ENCODE measurements around the gene CCNL1.
"Not testable (repeated sequence)": the region's sequence is repeated elsewhere in the genome, so short reads cannot be mapped to it uniquely, and the experiment has no call there.

CCNL1 gene

DNA sequence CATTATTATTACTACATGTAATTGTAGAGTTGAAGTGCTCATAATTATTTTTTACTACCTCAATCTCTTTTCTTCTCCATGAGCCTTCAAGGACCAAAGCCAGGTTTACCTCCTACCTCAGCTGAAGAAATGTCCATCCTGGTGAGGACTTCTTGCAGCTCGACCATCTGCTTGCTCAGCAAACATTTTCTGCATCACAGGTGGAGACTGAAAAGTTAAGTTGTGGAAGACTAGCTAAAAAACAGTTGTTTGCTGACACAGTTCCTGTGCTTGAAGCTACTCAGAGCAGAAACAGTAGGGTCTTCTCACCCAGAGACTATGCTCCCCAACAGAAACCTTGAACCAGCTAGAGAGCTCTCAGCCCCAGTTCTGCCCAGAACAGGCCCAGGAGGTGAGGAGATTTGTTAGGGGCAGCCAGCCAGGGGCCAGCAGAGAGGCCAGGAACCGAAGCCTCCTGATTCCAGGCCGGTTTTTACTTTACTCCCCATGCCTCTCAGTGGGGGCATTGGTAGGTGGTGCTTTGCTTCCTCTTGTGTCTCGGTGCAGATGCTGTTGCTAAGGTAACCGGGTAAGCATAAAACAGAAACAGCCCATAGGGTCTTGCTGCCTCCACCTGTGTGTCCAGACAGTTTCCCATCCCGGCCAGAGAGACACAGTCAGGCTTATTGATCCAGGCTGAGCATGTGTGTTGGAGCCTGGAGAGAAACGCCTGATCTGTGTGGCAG, 54.9 kb downstream of the CCNL1 start:
- CTCF ChIA-PET, result no interaction called here
- POLR2A ChIA-PET, result interaction anchor here (1.8 kb wide), 1 partner anchor 16 kb away, joined by 9 read pairs; no protein-coding TSS in a partner anchor
- DNase-seq (ENCODE audit: extremely low spot score), result peak; percentile 24
- no peak for TF ChIP-seq LEF1 (IDR thresholded peaks at IDR 0.05; ENCODE audit: borderline replicate concordance)
- TF ChIP-seq ZNF384 (IDR thresholded peaks at IDR 0.05), result no peak
- no peak for TF ChIP-seq FOXA1 (IDR thresholded peaks at IDR 0.05)
- TF ChIP-seq L3MBTL2 (conservative IDR thresholded peaks at IDR 0.05), result no peak
- no peak for TF ChIP-seq CTBP1 (IDR thresholded peaks at IDR 0.05; ENCODE audit: borderline replicate concordance)
- no peak for TF ChIP-seq ELF4 (IDR thresholded peaks at IDR 0.05)
- TF ChIP-seq SP1 (IDR thresholded peaks at IDR 0.05), result no peak
- no peak for TF ChIP-seq BHLHE40 (IDR thresholded peaks at IDR 0.05; ENCODE audit: borderline replicate concordance)
- no peak for TF ChIP-seq PKNOX1 (IDR thresholded peaks at IDR 0.05)
- no peak for TF ChIP-seq TARDBP (IDR thresholded peaks at IDR 0.05)
- TF ChIP-seq SUZ12 (IDR thresholded peaks at IDR 0.05), result no peak
- no peak for TF ChIP-seq HDGF (IDR thresholded peaks at IDR 0.05; ENCODE audit: borderline replicate concordance)
- no peak for TF ChIP-seq FOXK2 (IDR thresholded peaks at IDR 0.05)
- TF ChIP-seq FOXM1 (IDR thresholded peaks at IDR 0.05; ENCODE audit: borderline replicate concordance), result no peak
- TF ChIP-seq NFRKB (IDR thresholded peaks at IDR 0.05), result no peak
- no peak for TF ChIP-seq ARNT (IDR thresholded peaks at IDR 0.05)

GRCh38 chr3:157104521-157104920, 55.4 kb downstream of the CCNL1 start:
- ChIA-PET CTCF (no interaction called here), POLR2A (interaction anchor here (1.8 to 2.0 kb wide), 2 partner anchors 15 to 16 kb away, joined by 9 to 11 read pairs; no protein-coding TSS in a partner anchor)
- no peak for DNase-seq (ENCODE audit: extremely low spot score)
- TF ChIP-seq BHLHE40 (IDR thresholded peaks at IDR 0.05; ENCODE audit: borderline replicate concordance) (no peak), L3MBTL2 (conservative IDR thresholded peaks at IDR 0.05) (no peak)

DNA sequence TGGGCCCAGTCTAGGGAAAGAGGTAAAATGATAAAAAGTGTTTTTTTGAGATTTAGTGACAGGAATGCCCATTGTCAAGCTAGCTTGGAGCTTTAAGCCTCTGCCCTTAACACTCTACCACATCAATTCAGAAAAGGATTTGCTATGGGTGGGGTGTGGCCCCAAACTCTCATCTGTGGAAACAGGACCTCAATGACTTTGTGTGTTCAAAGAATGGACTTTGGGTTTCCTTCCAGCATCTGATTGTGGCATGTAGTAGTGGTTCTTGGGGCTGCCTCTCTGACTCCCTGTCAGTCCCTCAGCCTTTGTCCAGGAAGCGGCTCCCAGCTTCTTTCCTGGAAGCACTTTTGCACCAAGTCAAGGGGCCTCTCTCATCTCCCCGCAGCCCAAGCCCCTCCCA, 56.1 kb downstream of the CCNL1 start:
- ChIA-PET CTCF (no interaction called here), POLR2A (interaction anchor here (2.0 kb wide), 1 partner anchor 15 kb away, joined by 11 read pairs; no protein-coding TSS in a partner anchor)
- no peak for DNase-seq (ENCODE audit: extremely low spot score)
- TF ChIP-seq ELF4 (IDR thresholded peaks at IDR 0.05) (no peak), BHLHE40 (IDR thresholded peaks at IDR 0.05; ENCODE audit: borderline replicate concordance) (no peak), FOXA1 (IDR thresholded peaks at IDR 0.05) (no peak), ZNF384 (IDR thresholded peaks at IDR 0.05) (no peak), L3MBTL2 (conservative IDR thresholded peaks at IDR 0.05) (no peak), SP1 (IDR thresholded peaks at IDR 0.05) (no peak), TARDBP (IDR thresholded peaks at IDR 0.05) (no peak), FOXM1 (IDR thresholded peaks at IDR 0.05; ENCODE audit: borderline replicate concordance) (no peak), LEF1 (IDR thresholded peaks at IDR 0.05; ENCODE audit: borderline replicate concordance) (no peak), FOXK2 (IDR thresholded peaks at IDR 0.05) (no peak), ARNT (IDR thresholded peaks at IDR 0.05) (no peak)

DNA sequence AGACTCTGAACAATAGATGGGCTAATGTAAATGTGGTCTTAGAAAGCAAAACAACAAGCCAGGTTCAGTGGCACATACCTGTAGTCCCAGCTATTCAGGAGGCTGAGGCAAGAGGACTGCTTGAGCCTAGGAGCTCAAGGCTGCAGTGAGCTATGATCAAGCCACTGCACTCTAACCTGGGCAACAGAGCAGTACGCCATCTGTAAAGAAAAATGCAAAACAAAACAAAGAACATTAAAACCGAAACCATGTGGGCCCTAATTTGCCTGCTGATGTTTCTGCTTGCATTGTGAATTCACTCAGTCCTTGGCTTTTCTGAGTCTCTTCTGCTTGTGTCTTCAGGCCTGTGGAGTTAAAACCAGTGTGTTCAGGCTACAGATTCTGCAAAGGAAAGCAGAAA, 56.7 kb downstream of the CCNL1 start:
- CTCF ChIA-PET, result no interaction called here
- TF ChIP-seq ZNF384 (IDR thresholded peaks at IDR 0.05) (no peak), BHLHE40 (IDR thresholded peaks at IDR 0.05; ENCODE audit: borderline replicate concordance) (no peak), FOXA1 (IDR thresholded peaks at IDR 0.05) (no peak), FOXK2 (IDR thresholded peaks at IDR 0.05) (no peak), L3MBTL2 (conservative IDR thresholded peaks at IDR 0.05) (no peak), HDGF (IDR thresholded peaks at IDR 0.05; ENCODE audit: borderline replicate concordance) (no peak), TARDBP (IDR thresholded peaks at IDR 0.05) (no peak), SP1 (IDR thresholded peaks at IDR 0.05) (no peak), NFRKB (IDR thresholded peaks at IDR 0.05) (no peak), CTBP1 (IDR thresholded peaks at IDR 0.05; ENCODE audit: borderline replicate concordance) (no peak), FOXM1 (IDR thresholded peaks at IDR 0.05; ENCODE audit: borderline replicate concordance) (no peak), ARNT (IDR thresholded peaks at IDR 0.05) (no peak), LEF1 (IDR thresholded peaks at IDR 0.05; ENCODE audit: borderline replicate concordance) (no peak), SUZ12 (IDR thresholded peaks at IDR 0.05) (no peak), ELF4 (IDR thresholded peaks at IDR 0.05) (no peak), PKNOX1 (IDR thresholded peaks at IDR 0.05) (no peak)
- POLR2A ChIA-PET, result interaction anchor here (2.0 kb wide), 1 partner anchor 14 kb away, joined by 11 read pairs; no protein-coding TSS in a partner anchor
- no peak for DNase-seq (ENCODE audit: extremely low spot score)

GRCh38 chr3:157102595-157102994, 57.4 kb downstream of the CCNL1 start:
- POLR2A ChIA-PET, result interaction anchor here (2.0 kb wide), 1 partner anchor 14 kb away, joined by 11 read pairs; no protein-coding TSS in a partner anchor
- CTCF ChIA-PET; DNase-seq (ENCODE audit: extremely low spot score): not testable (repeated sequence)

DNA sequence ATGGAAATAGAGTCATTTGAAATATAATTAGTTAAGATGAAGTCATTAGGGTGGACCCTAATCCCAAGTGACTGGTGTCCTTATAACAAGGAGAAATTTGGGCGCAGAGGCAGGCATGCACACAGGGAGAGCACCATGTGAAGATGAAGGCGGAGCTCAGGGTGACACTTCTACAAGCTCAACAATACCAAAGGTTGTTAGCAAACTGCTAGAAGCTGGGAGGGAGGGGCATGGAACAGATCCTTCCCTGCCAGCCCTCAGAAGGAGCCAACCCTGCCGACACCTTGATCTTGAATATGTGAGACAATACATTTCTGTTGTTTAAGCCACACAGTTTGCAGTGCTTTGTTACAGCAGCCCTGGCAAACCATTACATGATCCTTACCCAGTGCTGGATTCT, 57.8 kb downstream of the CCNL1 start:
- CTCF ChIA-PET, result no interaction called here
- TF ChIP-seq FOXA1 (IDR thresholded peaks at IDR 0.05) (no peak), ELF4 (IDR thresholded peaks at IDR 0.05) (no peak), L3MBTL2 (conservative IDR thresholded peaks at IDR 0.05) (no peak), ARNT (IDR thresholded peaks at IDR 0.05) (no peak), NFRKB (IDR thresholded peaks at IDR 0.05) (no peak), PKNOX1 (IDR thresholded peaks at IDR 0.05) (no peak), LEF1 (IDR thresholded peaks at IDR 0.05; ENCODE audit: borderline replicate concordance) (no peak), TARDBP (IDR thresholded peaks at IDR 0.05) (no peak), SUZ12 (IDR thresholded peaks at IDR 0.05) (no peak), HDGF (IDR thresholded peaks at IDR 0.05; ENCODE audit: borderline replicate concordance) (no peak), ZNF384 (IDR thresholded peaks at IDR 0.05) (no peak), SP1 (IDR thresholded peaks at IDR 0.05) (no peak), CTBP1 (IDR thresholded peaks at IDR 0.05; ENCODE audit: borderline replicate concordance) (no peak), BHLHE40 (IDR thresholded peaks at IDR 0.05; ENCODE audit: borderline replicate concordance) (no peak), FOXM1 (IDR thresholded peaks at IDR 0.05; ENCODE audit: borderline replicate concordance) (no peak)
- no peak for DNase-seq (ENCODE audit: extremely low spot score)
- POLR2A ChIA-PET, result no interaction called here

Measured in HEK293T (cell line).